Endothelial cell of umbilical vein (primary cell): ENCODE data around the gene TSBP1. TPM values are rescaled to one million over a fixed set of nuclear protein-coding genes. Genes with fewer than 3 reads are reported as not detected.

Experiments used
- BruUV-seq: library from RNA; stranded (reverse); fragments of 400-500 nt; replicated peaks from 2 replicates; lab custom pipeline; 2021; lab: Mats Ljungman, UMichigan
- CTCF ChIA-PET: fragments of 300-600, 350-600 bp; sonication (Branson Sonifier 250); formaldehyde crosslinking; loops from one replicate; lab custom pipeline; 2021; ENCODE audit warnings: antibody characterized with exemption, inconsistent platforms; lab: Charles Lee
- POLR2A ChIA-PET: fragments of 300-600, 350-600 bp; sonication (Branson Sonifier 250); formaldehyde crosslinking; loops from one replicate; lab custom pipeline; 2021; ENCODE audit warnings: antibody characterized with exemption, inconsistent platforms; lab: Charles Lee
- DNase-seq: peaks from one replicate; pipeline ENCODE4 v3.0.0-alpha.2; 2011; ENCODE audit warnings: low read depth, low spot score
- FAIRE-seq: peaks from 2 replicates; lab custom pipeline; 2011; peaks lifted over from hg19 to GRCh38; lab: Jason Lieb, UNC
- H2AFZ ChIP-seq: 2 replicates; pipeline ENCODE4 v1.6.0; 2012; ENCODE audit warnings: low read depth, low read length, control low read depth, inconsistent platforms
- H3K27ac ChIP-seq: 2 replicates; pipeline ENCODE4 v1.5.1; 2011; ENCODE audit warnings: low read depth, mild to moderate bottlenecking, control low read depth, low read length, moderate library complexity; ENCODE audit not compliant: insufficient read depth
- H3K27me3 ChIP-seq, 2 experiments: 2 replicates each; pipeline versions ENCODE4 v1.6.0 to v1.6.1; 2011; ENCODE audit warnings: low read length in 2 of 2, mixed read lengths in 1 of 2; ENCODE audit not compliant: control insufficient read depth in 2 of 2, insufficient read depth in 2 of 2
- H3K36me3 ChIP-seq, 2 experiments: 2 replicates in 1 of 2; 3 replicates in 1 of 2; pipeline ENCODE4 v1.5.1; 2011; ENCODE audit warnings: low read length in 2 of 2, mild to moderate bottlenecking in 1 of 2, moderate library complexity in 1 of 2; ENCODE audit not compliant: control insufficient read depth in 2 of 2, insufficient read depth in 2 of 2; ENCODE audit errors: extremely low read depth in 1 of 2
- H3K4me1 ChIP-seq: 3 replicates; pipeline ENCODE4 v1.5.1; 2011; ENCODE audit warnings: mild to moderate bottlenecking, low read length; ENCODE audit not compliant: control insufficient read depth, insufficient read depth; ENCODE audit errors: extremely low read depth
- H3K4me2 ChIP-seq: 2 replicates; pipeline ENCODE4 v1.6.1; 2011; ENCODE audit warnings: low read length, control low read depth, mixed read lengths; ENCODE audit not compliant: insufficient read depth
- H3K4me3 ChIP-seq, 3 experiments: fragments of 200-600 bp in 1 of 3; sonication (generic), shearing (Covaris generic) in 1 of 3; replicated peaks in 1 of 3; 2 replicates each; pipeline ENCODE4 v1.5.1; 2011 to 2016; ENCODE audit warnings: control low read depth in 3 of 3, low read length in 3 of 3, mild to moderate bottlenecking in 2 of 3, inconsistent platforms in 1 of 3, low read depth in 1 of 3, moderate library complexity in 1 of 3; ENCODE audit not compliant: insufficient read depth in 1 of 3
- H3K79me2 ChIP-seq: 2 replicates; pipeline ENCODE4 v1.6.0; 2012; ENCODE audit warnings: low read length, inconsistent platforms; ENCODE audit not compliant: control insufficient read depth, insufficient read depth
- H3K9ac ChIP-seq: replicated peaks from 2 replicates; pipeline ENCODE3; 2011; ENCODE audit warnings: low read length, control low read depth; ENCODE audit not compliant: insufficient read depth; ENCODE audit errors: extremely low read depth
- H3K9me1 ChIP-seq: replicated peaks from 3 replicates; pipeline ENCODE4 v1.6.0; 2011; ENCODE audit warnings: mild to moderate bottlenecking, low read length; ENCODE audit not compliant: control insufficient read depth, insufficient read depth; ENCODE audit errors: extremely low read depth
- H3K9me3 ChIP-seq: replicated peaks from 2 replicates; pipeline ENCODE4 v1.5.1; 2012; ENCODE audit warnings: low read length, inconsistent platforms; ENCODE audit not compliant: control insufficient read depth, insufficient read depth
- H4K20me1 ChIP-seq: replicated peaks from 2 replicates; pipeline ENCODE3; 2011; ENCODE audit warnings: mild to moderate bottlenecking, low read length; ENCODE audit not compliant: control insufficient read depth, insufficient read depth; ENCODE audit errors: extremely low read depth
- FOS ChIP-seq: IDR thresholded peaks from 2 replicates; pipeline ENCODE4 v1.6.1; 2011; ENCODE audit warnings: mild to moderate bottlenecking, low read length, moderate library complexity, borderline replicate concordance; ENCODE audit not compliant: insufficient read depth
- GATA2 ChIP-seq: IDR thresholded peaks from 2 replicates; pipeline ENCODE4 v1.7.0; 2011; ENCODE audit warnings: low read depth, mild to moderate bottlenecking, moderate library complexity, mixed read lengths, low read length; ENCODE audit not compliant: insufficient read length, insufficient read depth
- JUN ChIP-seq: IDR thresholded peaks from 2 replicates; pipeline ENCODE4 v1.6.1; 2011; ENCODE audit warnings: borderline replicate concordance, low read depth; ENCODE audit not compliant: insufficient read length, insufficient read depth
- MYC ChIP-seq: IDR thresholded peaks from one replicate; pipeline ENCODE4 v1.6.1; 2011; ENCODE audit warnings: mild to moderate bottlenecking, low read depth, low read length
- POLR2A ChIP-seq: IDR thresholded peaks from 2 replicates; pipeline ENCODE4 v1.6.1; 2012; ENCODE audit warnings: low read depth, mild to moderate bottlenecking, control low read depth, low read length
- POLR2AphosphoS5 ChIP-seq: IDR thresholded peaks from 2 replicates; pipeline ENCODE4 v1.6.1; 2012; ENCODE audit warnings: low read depth, mild to moderate bottlenecking, control low read depth, low read length, moderate library complexity; ENCODE audit not compliant: insufficient read depth
- dilution Hi-C: fragments of 300-500 bp; cut with MboI; formaldehyde crosslinking; loops from one replicate; pipeline ENCODE4 v1.15.0; 2019; ENCODE audit warnings: low sequenced_read_pairs; ENCODE audit not compliant: extremely low pct_ligation_motif_present
- intact Hi-C: fragments of 100-400 bp; cut with micrococcal nuclease; formaldehyde crosslinking; loops from one replicate; pipeline ENCODE4 v1.10.0; 2022
- polyA plus RNA-seq, 4 experiments: library from polyadenylated mRNA; depleted of rRNA in 3 of 4; stranded (reverse) in 3 of 4; unstranded in 1 of 4; fragments of >200 nt; gene quantifications; 2 replicates each; pipeline versions ENCODE4 v1.2.1 to v1.2.3, GENCODE V29; 2011 to 2012; ENCODE audit warnings: missing spikeins in 1 of 4
- total RNA-seq: library from RNA; stranded (reverse); gene quantifications from 2 replicates; pipeline ENCODE4 v1.2.3, GENCODE V29; 2021
- TF ChIP-seq, protein P1 (sequence below), 2 donors: IDR thresholded peaks; 1 replicate in 1 of 2; 2 replicates in 1 of 2; pipeline ENCODE4 v1.5.1; 2011; ENCODE audit warnings: low read length in 2 of 2, mild to moderate bottlenecking in 2 of 2, moderate library complexity in 2 of 2, control low read depth in 1 of 2, inconsistent platforms in 1 of 2, low read depth in 1 of 2; ENCODE audit not compliant: insufficient read depth in 1 of 2; ENCODE audit errors: extremely low read depth in 1 of 2

The TSBP1 gene
- total and polyA plus RNA-seq, 2 donors (not counting 3 experiments of a cell fraction or from before 2014, with no cell fraction given) = not detected

DNA sequence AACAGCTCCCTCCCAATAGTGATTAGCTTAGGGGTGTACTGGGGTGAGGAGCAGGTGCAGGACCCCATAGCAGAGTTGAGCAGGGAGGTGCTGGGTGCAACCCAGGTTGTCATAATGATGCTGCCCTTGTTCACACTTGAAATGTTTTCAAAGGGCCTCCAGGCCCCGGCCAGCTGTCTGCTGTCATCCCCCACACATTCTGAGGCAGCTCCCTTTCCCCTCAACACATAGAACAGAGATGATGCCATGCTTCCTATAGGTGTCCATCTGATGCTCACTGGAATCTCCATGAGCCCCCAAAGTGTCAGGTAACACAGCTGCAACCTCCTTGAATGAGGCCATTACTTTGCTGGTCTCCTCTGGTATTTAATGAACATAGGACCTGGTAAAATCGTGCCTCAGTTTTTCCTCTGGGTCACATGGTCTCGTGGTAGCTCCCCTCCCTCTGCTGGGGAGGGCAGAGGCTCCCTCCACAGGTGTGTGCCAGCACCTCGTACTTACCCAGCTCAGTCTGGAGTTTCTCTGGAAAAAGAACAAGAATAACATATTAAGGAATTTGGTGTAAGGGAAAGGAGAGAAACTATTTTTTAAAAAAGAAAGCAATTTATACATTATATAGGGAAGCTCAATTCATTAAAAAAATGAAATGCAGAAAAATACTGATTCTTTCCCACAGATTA, 29.7 kb upstream of the TSBP1 start:
- H3K79me2 ChIP-seq = no peaks in the 10 kb centered on the region
- no peak overlapping the region for H3K4me2 ChIP-seq
- H2AFZ ChIP-seq = no peak overlapping the region
- no peak for TF ChIP-seq POLR2A
- no peak for TF ChIP-seq POLR2AphosphoS5
- no peak for TF ChIP-seq GATA2
- TF ChIP-seq, protein P1, sequence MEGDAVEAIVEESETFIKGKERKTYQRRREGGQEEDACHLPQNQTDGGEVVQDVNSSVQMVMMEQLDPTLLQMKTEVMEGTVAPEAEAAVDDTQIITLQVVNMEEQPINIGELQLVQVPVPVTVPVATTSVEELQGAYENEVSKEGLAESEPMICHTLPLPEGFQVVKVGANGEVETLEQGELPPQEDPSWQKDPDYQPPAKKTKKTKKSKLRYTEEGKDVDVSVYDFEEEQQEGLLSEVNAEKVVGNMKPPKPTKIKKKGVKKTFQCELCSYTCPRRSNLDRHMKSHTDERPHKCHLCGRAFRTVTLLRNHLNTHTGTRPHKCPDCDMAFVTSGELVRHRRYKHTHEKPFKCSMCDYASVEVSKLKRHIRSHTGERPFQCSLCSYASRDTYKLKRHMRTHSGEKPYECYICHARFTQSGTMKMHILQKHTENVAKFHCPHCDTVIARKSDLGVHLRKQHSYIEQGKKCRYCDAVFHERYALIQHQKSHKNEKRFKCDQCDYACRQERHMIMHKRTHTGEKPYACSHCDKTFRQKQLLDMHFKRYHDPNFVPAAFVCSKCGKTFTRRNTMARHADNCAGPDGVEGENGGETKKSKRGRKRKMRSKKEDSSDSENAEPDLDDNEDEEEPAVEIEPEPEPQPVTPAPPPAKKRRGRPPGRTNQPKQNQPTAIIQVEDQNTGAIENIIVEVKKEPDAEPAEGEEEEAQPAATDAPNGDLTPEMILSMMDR (IDR thresholded peaks at IDR 0.05; ENCODE audit: extremely low read depth in 1 of 2, insufficient read depth in 1 of 2, low read depth in 1 of 2, low read length in 2 of 2) = no peak
- no peak for TF ChIP-seq MYC
- no peak for TF ChIP-seq FOS
- TF ChIP-seq JUN = no peak
- no peak for FAIRE-seq
- no peaks in the 10 kb centered on the region for H3K9me1 ChIP-seq
- H4K20me1 ChIP-seq = no peaks in the 10 kb centered on the region
- no peaks in the 10 kb centered on the region for H3K4me1 ChIP-seq
- no peaks in the 10 kb centered on the region for H3K36me3 ChIP-seq
- CTCF ChIA-PET = interaction anchor here (0.8 to 2.7 kb wide), 8 partner anchors 8 to 532 kb away, joined by 3 to 8 read pairs (median 4); no protein-coding TSS in a partner anchor
- POLR2A ChIA-PET = no interaction called here
- intact Hi-C loops = no loop called here
- no peak for DNase-seq
- no peak overlapping the region for H3K9ac ChIP-seq
- BruUV-seq = no TSS peak
- dilution Hi-C loops = loop anchor here (25.0 kb wide), 1 partner anchor 139 kb away; no protein-coding TSS in a partner anchor
- no peak overlapping the region for H3K4me3 ChIP-seq
- H3K9me3 ChIP-seq = no peaks in the 10 kb centered on the region
- H3K27ac ChIP-seq = no peak overlapping the region
- peaks cover 24 to 29% of the 10 kb centered on the region in 2 experiments for H3K27me3 ChIP-seq
